HEK293T (cell line): ENCODE data around the gene PTPN13.

Experiments used
- CTCF ChIA-PET: fragments of 350-600 bp; formaldehyde crosslinking; extraction: SDS; loops from one replicate; lab custom pipeline; 2021; ENCODE audit warnings: antibody characterized with exemption, inconsistent platforms; lab: Yijun Ruan, JAX
- POLR2A ChIA-PET: fragments of 350-600 bp; formaldehyde crosslinking; extraction: SDS; loops from one replicate; lab custom pipeline; 2020; ENCODE audit warnings: antibody characterized with exemption, inconsistent platforms; lab: Yijun Ruan, JAX
- DNase-seq: peaks from one replicate; pipeline ENCODE4 v3.0.0; 2012; ENCODE audit warnings: mixed read lengths; ENCODE audit errors: extremely low spot score
- ARNT ChIP-seq: fragments of 450-650 bp; IDR thresholded peaks from 2 replicates; pipeline ENCODE4 v1.6.1; 2017; ENCODE audit warnings: mild to moderate bottlenecking
- BHLHE40 ChIP-seq: fragments of 450-650 bp; IDR thresholded peaks from 2 replicates; pipeline ENCODE4 v1.6.1; 2016; ENCODE audit warnings: mild to moderate bottlenecking, moderate library complexity, borderline replicate concordance
- CTBP1 ChIP-seq: fragments of 450-650 bp; IDR thresholded peaks from 2 replicates; pipeline ENCODE4 v1.6.1; 2016; ENCODE audit warnings: borderline replicate concordance
- ELF4 ChIP-seq: fragments of 450-650 bp; IDR thresholded peaks from 2 replicates; pipeline ENCODE4 v1.6.1; 2017; ENCODE audit warnings: antibody characterized with exemption
- FOXA1 ChIP-seq: fragments of 450-650 bp; IDR thresholded peaks from 2 replicates; pipeline ENCODE4 v1.6.1; 2016; ENCODE audit warnings: mild to moderate bottlenecking
- FOXK2 ChIP-seq: fragments of 450-650 bp; IDR thresholded peaks from 2 replicates; pipeline ENCODE4 v1.6.1; 2016; ENCODE audit warnings: mild to moderate bottlenecking
- FOXM1 ChIP-seq: fragments of 450-650 bp; IDR thresholded peaks from 2 replicates; pipeline ENCODE4 v1.6.1; 2017; ENCODE audit warnings: mild to moderate bottlenecking, borderline replicate concordance
- HDGF ChIP-seq: fragments of 450-650 bp; IDR thresholded peaks from 2 replicates; pipeline ENCODE4 v1.6.1; 2017; ENCODE audit warnings: antibody characterized with exemption, borderline replicate concordance
- L3MBTL2 ChIP-seq: fragments of 450-650 bp; conservative IDR thresholded peaks from 2 replicates; pipeline ENCODE4 v1.6.1; 2016; ENCODE audit warnings: mild to moderate bottlenecking
- LEF1 ChIP-seq: fragments of 450-650 bp; IDR thresholded peaks from 2 replicates; pipeline ENCODE4 v1.6.1; 2017; ENCODE audit warnings: mild to moderate bottlenecking, borderline replicate concordance
- NFRKB ChIP-seq: fragments of 450-650 bp; IDR thresholded peaks from 2 replicates; pipeline ENCODE4 v1.6.1; 2016; ENCODE audit warnings: mild to moderate bottlenecking, moderate library complexity
- PKNOX1 ChIP-seq: fragments of 450-650 bp; IDR thresholded peaks from 2 replicates; pipeline ENCODE4 v1.6.1; 2016
- SP1 ChIP-seq: fragments of 450-650 bp; IDR thresholded peaks from 2 replicates; pipeline ENCODE4 v1.6.1; 2017
- SUZ12 ChIP-seq: fragments of 450-650 bp; IDR thresholded peaks from 2 replicates; pipeline ENCODE4 v1.6.1; 2016; ENCODE audit warnings: mild to moderate bottlenecking
- TARDBP ChIP-seq: fragments of 450-650 bp; IDR thresholded peaks from 2 replicates; pipeline ENCODE4 v1.6.1; 2016
- ZNF384 ChIP-seq: fragments of 450-650 bp; IDR thresholded peaks from 2 replicates; pipeline ENCODE4 v1.6.1; 2016

PTPN13 gene

GRCh38 chr4:86841309-86841708, 247.2 kb downstream of the PTPN13 start:
- CTCF ChIA-PET = no interaction called here
- POLR2A ChIA-PET = no interaction called here
- no peak for DNase-seq
- no peak for TF ChIP-seq SP1
- no peak for TF ChIP-seq HDGF
- TF ChIP-seq TARDBP = no peak
- TF ChIP-seq LEF1 = no peak
- TF ChIP-seq CTBP1 = no peak
- TF ChIP-seq ARNT = no peak

DNA sequence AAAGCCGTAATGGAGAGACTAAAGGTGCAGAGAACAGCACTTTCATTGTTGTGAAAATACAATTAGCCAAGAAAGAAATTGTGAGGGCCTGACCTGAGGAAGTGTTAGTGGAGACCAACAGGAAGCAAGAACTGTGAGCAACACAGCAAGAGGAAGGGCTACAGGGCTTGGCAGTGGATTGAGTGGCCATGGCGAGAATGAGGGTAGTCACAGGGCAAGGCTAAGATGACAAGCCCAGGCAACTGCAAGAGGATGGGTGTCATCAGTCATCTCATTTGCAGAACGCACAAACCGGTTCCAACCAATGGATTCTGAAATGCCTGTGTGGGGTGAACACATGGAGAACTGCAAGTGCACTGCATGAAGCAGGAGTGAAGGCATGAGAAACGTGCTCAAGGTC, 251.5 kb downstream of the PTPN13 start:
- CTCF ChIA-PET = no interaction called here
- DNase-seq = no peak
- POLR2A ChIA-PET = no interaction called here
- no peak for TF ChIP-seq HDGF
- no peak for TF ChIP-seq ARNT
- no peak for TF ChIP-seq BHLHE40
- no peak for TF ChIP-seq FOXK2
- no peak for TF ChIP-seq ELF4
- TF ChIP-seq FOXA1 = no peak
- no peak for TF ChIP-seq SP1
- TF ChIP-seq TARDBP = no peak
- no peak for TF ChIP-seq FOXM1
- no peak for TF ChIP-seq SUZ12
- TF ChIP-seq CTBP1 = no peak

- CTCF ChIA-PET = no interaction called here
- no peak for DNase-seq
- TF ChIP-seq FOXA1 = no peak
- no peak for TF ChIP-seq FOXM1
- no peak for TF ChIP-seq CTBP1
- TF ChIP-seq TARDBP = no peak
- no peak for TF ChIP-seq SUZ12
- TF ChIP-seq ELF4 = no peak
- no peak for TF ChIP-seq FOXK2
- no peak for TF ChIP-seq L3MBTL2
- TF ChIP-seq BHLHE40 = no peak
- TF ChIP-seq PKNOX1 = no peak
- no peak for TF ChIP-seq LEF1
- POLR2A ChIA-PET = no interaction called here
Observed at GRCh38 chr4:86846921-86847320, 252.8 kb downstream of the PTPN13 start.

DNA sequence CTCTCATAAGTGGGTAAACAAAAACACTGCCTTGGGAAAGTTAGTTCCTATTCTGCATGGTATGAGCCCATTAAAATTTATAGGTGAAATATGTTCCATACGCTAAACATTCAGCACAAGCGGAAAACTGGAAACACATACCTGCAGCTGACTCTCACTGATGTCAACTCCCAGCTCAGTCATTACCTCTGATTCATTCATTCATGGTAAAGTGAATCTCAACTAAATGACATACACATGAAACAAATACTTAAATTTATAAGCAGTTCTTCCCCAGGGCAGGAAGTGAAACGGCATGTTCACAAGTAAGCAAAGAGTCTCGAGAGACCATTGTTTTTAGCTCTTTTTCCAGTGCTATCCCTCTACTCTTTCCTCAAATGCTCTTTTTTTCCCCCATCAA, 253.5 kb downstream of the PTPN13 start:
- no peak for DNase-seq
- no peak for TF ChIP-seq FOXM1
- no peak for TF ChIP-seq LEF1
- no peak for TF ChIP-seq ELF4
- no peak for TF ChIP-seq ZNF384
- no peak for TF ChIP-seq SUZ12
- TF ChIP-seq TARDBP = no peak
- TF ChIP-seq CTBP1 = no peak
- no peak for TF ChIP-seq FOXA1
- TF ChIP-seq SP1 = no peak
- TF ChIP-seq NFRKB = no peak
- no peak for TF ChIP-seq FOXK2
- POLR2A ChIA-PET = interaction anchor here (1.5 kb wide), 1 partner anchor 254 kb away, joined by 4 read pairs; the partner anchor contains the start of gene PTPN13
- CTCF ChIA-PET = no interaction called here

- CTCF ChIA-PET = no interaction called here
- TF ChIP-seq FOXK2 (no peak), ZNF384 (no peak), L3MBTL2 (no peak), SP1 (no peak)
- no peak for DNase-seq
- POLR2A ChIA-PET = interaction anchor here (1.5 kb wide), 1 partner anchor 254 kb away, joined by 4 read pairs; the partner anchor contains the start of gene PTPN13
Observed at GRCh38 chr4:86848136-86848535, 254.0 kb downstream of the PTPN13 start.

DNA sequence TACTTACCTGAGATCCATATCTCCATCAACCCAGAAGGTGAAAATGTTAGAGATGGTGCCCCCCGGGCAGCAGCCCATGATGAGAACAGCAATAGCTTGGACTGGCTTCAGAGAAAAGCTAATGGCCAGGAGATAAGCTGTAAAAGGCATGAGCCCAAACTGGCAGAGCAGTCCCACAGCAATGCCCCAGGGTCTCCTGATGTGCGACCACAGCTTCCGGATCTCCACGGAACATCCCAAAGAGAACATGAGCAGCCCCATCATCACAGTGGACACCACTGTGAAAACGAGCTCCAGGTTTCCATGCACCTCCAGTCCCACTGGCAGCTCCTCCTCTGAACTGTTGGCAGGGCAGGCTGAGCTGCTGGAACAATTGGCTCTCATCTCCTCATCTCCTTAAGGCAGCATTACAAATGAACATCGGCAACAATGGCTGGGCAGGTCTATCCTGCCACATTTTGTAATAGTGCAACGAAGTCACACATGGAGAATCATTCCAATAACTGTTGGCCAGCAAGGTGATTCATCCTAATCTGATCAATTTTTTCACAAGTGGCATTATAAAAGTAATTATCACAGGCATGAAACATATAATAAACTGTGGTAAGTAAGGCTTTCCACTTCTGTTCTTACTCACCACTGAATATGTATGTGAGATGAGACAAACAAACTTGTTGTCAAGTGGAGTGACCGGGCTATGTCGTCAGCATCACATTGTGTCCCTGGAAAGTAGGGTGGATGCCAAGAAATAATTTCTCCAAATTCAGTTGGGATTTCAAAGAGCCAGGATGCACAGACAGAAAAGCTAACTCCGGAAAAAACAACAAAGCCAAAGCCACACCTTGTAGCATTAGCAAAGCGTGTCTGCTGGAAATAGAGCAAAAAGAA, 254.9 kb downstream of the PTPN13 start, which contains the start of gene SLC10A6:
Gene SLC10A6 (minus strand): TSS at position 653 of the 888 bp plus-strand sequence. CDS start 269 bp downstream, at position 384.
- no peak for DNase-seq
- POLR2A ChIA-PET = interaction anchor here (1.5 kb wide), 1 partner anchor 255 kb away, joined by 4 read pairs; the partner anchor contains the start of gene PTPN13
- CTCF ChIA-PET = interaction anchor here (0.9 to 1.1 kb wide), 2 partner anchors 45 to 349 kb away, joined by 3 read pairs; no protein-coding TSS in a partner anchor
- TF ChIP-seq BHLHE40 = no peak
- no peak for TF ChIP-seq ZNF384
- TF ChIP-seq SUZ12 = no peak
- TF ChIP-seq HDGF = no peak
- TF ChIP-seq FOXM1 = no peak
- no peak for TF ChIP-seq CTBP1
- no peak for TF ChIP-seq LEF1
- TF ChIP-seq SP1 = no peak
- TF ChIP-seq PKNOX1 = no peak
- TF ChIP-seq NFRKB = no peak
- TF ChIP-seq TARDBP = no peak
- no peak for TF ChIP-seq FOXK2
- TF ChIP-seq FOXA1 = no peak

DNA sequence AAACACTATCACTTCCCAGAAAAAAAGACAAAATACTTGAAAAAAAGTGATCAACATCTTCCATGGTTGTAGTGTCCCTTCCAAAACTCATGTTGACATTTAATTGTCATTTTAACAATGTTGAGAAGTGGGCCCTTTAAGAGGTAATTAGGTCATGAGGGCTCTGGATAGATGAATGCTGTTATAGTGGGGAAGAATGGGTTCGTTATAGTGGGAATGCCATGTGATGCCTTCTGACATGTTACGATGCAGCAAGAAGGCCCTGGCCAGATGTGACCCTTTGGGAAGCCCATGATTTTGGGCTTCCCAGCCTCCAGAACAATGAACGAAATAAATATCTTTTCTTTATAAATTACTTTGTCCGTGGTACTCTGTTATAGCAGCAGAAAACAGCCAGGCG, 259.1 kb downstream of the PTPN13 start:
- DNase-seq = no peak
- ChIA-PET POLR2A (no interaction called here), CTCF (interaction anchor here (0.7 kb wide), 1 partner anchor 351 kb away, joined by 4 read pairs; no protein-coding TSS in a partner anchor)
- no peak for TF ChIP-seq FOXM1
- no peak for TF ChIP-seq ARNT
- TF ChIP-seq CTBP1 = no peak
- TF ChIP-seq LEF1 = no peak
